G401.6 (cell line): Measurements from ENCODE around the gene TM2D1.

Experiments
- FAIRE-seq: peaks from 2 replicates; lab custom pipeline; 2012; peaks lifted over from hg19 to GRCh38; lab: Jason Lieb, UNC

Gene TM2D1

GRCh38 chr1:61642475-61643232 lies 82.3 kb downstream of the TM2D1 start:
- no peak for FAIRE-seq

GRCh38 chr1:61641578-61642336 lies 83.2 kb downstream of the TM2D1 start:
- no peak for FAIRE-seq

- no peak for FAIRE-seq
These were observed 84.1 kb downstream of the TM2D1 start for GRCh38 chr1:61640531-61641530.

GRCh38 chr1:61639608-61640336 lies 85.2 kb downstream of the TM2D1 start:
- FAIRE-seq = no peak

- FAIRE-seq = no peak
These were observed 85.9 kb downstream of the TM2D1 start for GRCh38 chr1:61638911-61639605.

- no peak for FAIRE-seq
These were observed 86.6 kb downstream of the TM2D1 start for GRCh38 chr1:61638296-61638695.

GRCh38 chr1:61637470-61637869 lies 87.5 kb downstream of the TM2D1 start:
- FAIRE-seq = no peak

- FAIRE-seq = no peak
These were observed 88.1 kb downstream of the TM2D1 start for GRCh38 chr1:61636814-61637213.

GRCh38 chr1:61636376-61636775 lies 88.6 kb downstream of the TM2D1 start:
- FAIRE-seq = no peak

GRCh38 chr1:61635557-61635956 lies 89.4 kb downstream of the TM2D1 start:
- FAIRE-seq = no peak

- FAIRE-seq = no peak
These were observed 93.5 kb downstream of the TM2D1 start for GRCh38 chr1:61631436-61631835.
